ENCODE measurements around the gene ARV1. TPM values are rescaled to one million over a fixed set of nuclear protein-coding genes. Genes with fewer than 3 reads are reported as not detected.

Gene ARV1
- total and polyA plus RNA-seq, 2 of the 13 experiments (the other 11 are each of a cell fraction or from before 2014, with no cell fraction given), result 13.0 to 15.2 TPM

GRCh38 chr1:230978491-230979388, at the start of gene ARV1, which contains the start of gene TTC13 (continued):
- TF ChIP-seq, protein P1, sequence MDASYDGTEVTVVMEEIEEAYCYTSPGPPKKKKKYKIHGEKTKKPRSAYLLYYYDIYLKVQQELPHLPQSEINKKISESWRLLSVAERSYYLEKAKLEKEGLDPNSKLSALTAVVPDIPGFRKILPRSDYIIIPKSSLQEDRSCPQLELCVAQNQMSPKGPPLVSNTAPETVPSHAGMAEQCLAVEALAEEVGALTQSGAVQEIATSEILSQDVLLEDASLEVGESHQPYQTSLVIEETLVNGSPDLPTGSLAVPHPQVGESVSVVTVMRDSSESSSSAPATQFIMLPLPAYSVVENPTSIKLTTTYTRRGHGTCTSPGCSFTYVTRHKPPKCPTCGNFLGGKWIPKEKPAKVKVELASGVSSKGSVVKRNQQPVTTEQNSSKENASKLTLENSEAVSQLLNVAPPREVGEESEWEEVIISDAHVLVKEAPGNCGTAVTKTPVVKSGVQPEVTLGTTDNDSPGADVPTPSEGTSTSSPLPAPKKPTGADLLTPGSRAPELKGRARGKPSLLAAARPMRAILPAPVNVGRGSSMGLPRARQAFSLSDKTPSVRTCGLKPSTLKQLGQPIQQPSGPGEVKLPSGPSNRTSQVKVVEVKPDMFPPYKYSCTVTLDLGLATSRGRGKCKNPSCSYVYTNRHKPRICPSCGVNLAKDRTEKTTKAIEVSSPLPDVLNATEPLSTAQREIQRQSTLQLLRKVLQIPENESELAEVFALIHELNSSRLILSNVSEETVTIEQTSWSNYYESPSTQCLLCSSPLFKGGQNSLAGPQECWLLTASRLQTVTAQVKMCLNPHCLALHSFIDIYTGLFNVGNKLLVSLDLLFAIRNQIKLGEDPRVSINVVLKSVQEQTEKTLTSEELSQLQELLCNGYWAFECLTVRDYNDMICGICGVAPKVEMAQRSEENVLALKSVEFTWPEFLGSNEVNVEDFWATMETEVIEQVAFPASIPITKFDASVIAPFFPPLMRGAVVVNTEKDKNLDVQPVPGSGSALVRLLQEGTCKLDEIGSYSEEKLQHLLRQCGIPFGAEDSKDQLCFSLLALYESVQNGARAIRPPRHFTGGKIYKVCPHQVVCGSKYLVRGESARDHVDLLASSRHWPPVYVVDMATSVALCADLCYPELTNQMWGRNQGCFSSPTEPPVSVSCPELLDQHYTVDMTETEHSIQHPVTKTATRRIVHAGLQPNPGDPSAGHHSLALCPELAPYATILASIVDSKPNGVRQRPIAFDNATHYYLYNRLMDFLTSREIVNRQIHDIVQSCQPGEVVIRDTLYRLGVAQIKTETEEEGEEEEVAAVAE (CRISPR knock-in tag; IDR thresholded peaks at IDR 0.05; ENCODE audit: borderline replicate concordance), result peak; percentile 63
- peak; percentile 84 for TF ChIP-seq TARDBP (CRISPR knock-in tag; IDR thresholded peaks at IDR 0.05)
- TF ChIP-seq KDM2A (CRISPR knock-in tag; IDR thresholded peaks at IDR 0.05; ENCODE audit: borderline replicate concordance, low read depth), result peak; percentile 94
- no peak for TF ChIP-seq PRDM4 (CRISPR knock-in tag; IDR thresholded peaks at IDR 0.05; ENCODE audit: borderline replicate concordance)
- peak; percentile 87; the same call in 1 of the 2 replicates for TF ChIP-seq THAP7 (CRISPR knock-in tag; IDR thresholded peaks at IDR 0.05)
- no peak for TF ChIP-seq SAFB2 (CRISPR knock-in tag; IDR thresholded peaks at IDR 0.05; ENCODE audit: borderline replicate concordance, low read depth)
- peak; percentile 75 for TF ChIP-seq ZNF547 (CRISPR knock-in tag; IDR thresholded peaks at IDR 0.05)
- TF ChIP-seq SMAD1 (CRISPR knock-in tag; IDR thresholded peaks at IDR 0.05; ENCODE audit: borderline replicate concordance, low read depth), result peak; percentile 81; the same call in 1 of the 2 replicates
- no peak for TF ChIP-seq TCF12 (IDR thresholded peaks at IDR 0.05)
- TF ChIP-seq TCF12 (CRISPR knock-in tag; IDR thresholded peaks at IDR 0.05), result peak; percentile 76; the same call in 1 of the 2 replicates
- no peak for TF ChIP-seq ZNF563 (CRISPR knock-in tag; IDR thresholded peaks at IDR 0.05)
- TF ChIP-seq CEBPG (CRISPR knock-in tag; IDR thresholded peaks at IDR 0.05), result no peak
- no peak for TF ChIP-seq ZNF841 (CRISPR knock-in tag; IDR thresholded peaks at IDR 0.05; ENCODE audit: borderline replicate concordance)
- TF ChIP-seq HNF4A (CRISPR knock-in tag; IDR thresholded peaks at IDR 0.05), result 0 out of 2 replicates have a peak, but pooled peaks have one; percentile 15
- no peak for TF ChIP-seq SMAD9 (CRISPR knock-in tag; IDR thresholded peaks at IDR 0.05)
- no peak; the same call in 1 of the 2 replicates for TF ChIP-seq ZSCAN21 (CRISPR knock-in tag; IDR thresholded peaks at IDR 0.05; ENCODE audit: borderline replicate concordance)
- peak; percentile 78 for TF ChIP-seq PRDM15 (CRISPR knock-in tag; IDR thresholded peaks at IDR 0.05)

Measured in HepG2 (cell line).